Esophagus squamous epithelium (tissue), 4 donors: Measurements from ENCODE around the gene SLC25A11.

ENCODE experiments used
- CTCF ChIP-seq, 6 experiments: fragments of 450-650 bp in 4 of 6; fragments of 200-600 bp in 2 of 6; sonication (generic) in 2 of 6; IDR thresholded peaks; one replicate each; pipeline ENCODE4 v1.5.1; 2016 to 2019; ENCODE audit warnings: antibody characterized with exemption in 6 of 6, mild to moderate bottlenecking in 4 of 6, moderate library complexity in 4 of 6
- POLR2A ChIP-seq, 4 donors: fragments of 450-650 bp; IDR thresholded peaks; one replicate each; pipeline ENCODE4 v1.6.1; 2017; ENCODE audit warnings: antibody characterized with exemption in 4 of 4, mild to moderate bottlenecking in 4 of 4, moderate library complexity in 3 of 4

GRCh38 chr17:4942760-4943508, 3.1 kb upstream of the SLC25A11 start:
- no peak for TF ChIP-seq CTCF (IDR thresholded peaks at IDR 0.05)
- TF ChIP-seq POLR2A (IDR thresholded peaks at IDR 0.05): no peak
